NK-92 (cell line): Measurements from ENCODE around the gene NFIB.

Experiments used
- DNase-seq: peaks from one replicate; lab custom pipeline; 2025; ENCODE audit not compliant: unreplicated experiment; lab: John Stamatoyannopoulos, UW

Gene NFIB

GRCh38 chr9:14084867-14085266, 229.1 kb downstream of the NFIB start:
- no peak for DNase-seq

GRCh38 chr9:14083366-14083765, 230.6 kb downstream of the NFIB start:
- no peak for DNase-seq

DNA sequence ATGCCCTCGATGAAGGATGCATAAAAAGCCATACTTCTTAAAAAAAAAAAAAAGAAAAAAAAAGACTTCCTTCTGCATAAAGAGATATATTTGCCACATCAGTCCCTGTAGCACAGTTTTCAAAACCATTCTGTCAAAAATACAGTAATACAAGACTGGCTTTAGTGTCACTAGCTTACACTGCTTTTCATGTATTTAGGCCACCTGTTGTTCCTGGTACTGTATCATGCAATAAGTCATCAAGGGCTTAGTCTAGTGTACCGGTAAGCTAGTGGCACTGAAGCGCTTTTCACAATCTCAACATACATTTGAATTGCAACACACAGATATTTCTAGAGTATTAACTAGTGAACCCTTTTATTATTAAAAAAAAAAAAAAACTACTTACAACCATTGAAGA, 231.2 kb downstream of the NFIB start:
- DNase-seq: no peak

- DNase-seq: no peak
These were observed 232.2 kb downstream of the NFIB start for GRCh38 chr9:14081745-14082144.

DNA sequence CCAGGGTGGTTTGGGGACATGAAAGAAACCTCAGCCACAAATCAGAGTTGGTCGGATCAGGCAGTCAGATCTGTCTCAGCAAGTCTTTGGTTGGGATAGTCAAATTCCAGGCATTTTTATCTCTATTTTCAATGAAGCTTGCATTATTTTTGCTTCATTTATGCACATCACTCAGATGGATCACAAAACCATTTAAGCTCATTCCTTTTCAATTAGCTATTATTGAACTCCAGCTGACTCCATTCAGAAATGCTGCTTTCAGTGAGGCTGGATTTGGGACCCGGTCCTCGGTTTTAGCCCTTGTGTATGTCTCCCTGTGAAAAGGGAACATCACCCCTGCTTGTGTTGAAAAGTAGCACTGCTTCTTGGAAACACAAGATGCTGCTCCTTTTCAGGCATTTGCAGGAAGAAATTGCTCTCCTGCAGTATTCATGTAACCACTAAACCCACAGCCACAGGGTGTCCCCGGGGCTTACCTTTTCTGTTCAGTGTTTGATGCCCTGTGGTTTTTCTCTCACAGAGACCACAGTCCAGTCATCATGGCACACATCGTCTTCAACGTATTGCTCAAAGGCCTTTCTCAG, 232.9 kb downstream of the NFIB start:
- DNase-seq: no peak

DNA sequence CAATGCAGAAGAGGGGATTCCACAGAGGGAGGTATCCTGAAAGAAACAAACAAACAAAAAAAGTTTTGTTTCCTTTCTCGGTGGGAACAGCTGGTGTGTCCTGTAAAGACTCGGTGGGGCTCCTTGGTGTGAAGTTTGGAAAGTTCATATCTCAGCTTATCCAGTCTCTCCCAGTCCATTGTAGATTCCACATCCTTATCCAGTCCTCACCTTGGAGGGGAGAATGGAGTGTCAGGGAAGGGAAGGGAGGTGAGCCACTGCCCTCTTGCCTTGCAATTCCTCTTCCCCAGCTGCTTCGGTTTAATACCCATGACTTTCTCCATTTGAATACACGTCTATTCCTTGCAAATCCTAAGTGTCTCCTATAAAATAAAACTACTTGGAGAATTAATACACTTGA, 234.5 kb downstream of the NFIB start:
- no peak for DNase-seq

GRCh38 chr9:14077672-14078071, 236.3 kb downstream of the NFIB start:
- DNase-seq: no peak

- no peak for DNase-seq
These were observed 238.7 kb downstream of the NFIB start for GRCh38 chr9:14075218-14075617.

GRCh38 chr9:14072850-14073249, 241.1 kb downstream of the NFIB start:
- no peak for DNase-seq

DNA sequence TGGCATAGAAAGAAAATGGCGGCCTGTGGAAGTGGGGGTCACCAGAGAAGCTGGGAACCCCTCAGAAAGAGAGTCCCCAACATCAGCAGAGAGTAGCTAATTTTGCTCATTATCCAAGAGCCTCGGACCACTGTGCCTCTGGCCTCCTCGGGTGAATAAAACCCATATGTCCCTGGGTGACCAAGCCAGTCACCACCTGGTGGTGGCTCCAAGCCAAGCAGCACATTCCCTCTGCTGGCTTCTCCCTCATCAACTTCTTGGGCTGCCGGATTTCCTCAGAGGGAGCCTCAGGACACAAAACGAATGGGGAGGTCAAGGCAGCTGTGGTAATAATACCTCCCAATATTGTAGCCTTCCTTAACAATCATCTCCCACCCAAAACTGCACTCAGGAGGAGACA, 242.5 kb downstream of the NFIB start:
- no peak for DNase-seq

DNA sequence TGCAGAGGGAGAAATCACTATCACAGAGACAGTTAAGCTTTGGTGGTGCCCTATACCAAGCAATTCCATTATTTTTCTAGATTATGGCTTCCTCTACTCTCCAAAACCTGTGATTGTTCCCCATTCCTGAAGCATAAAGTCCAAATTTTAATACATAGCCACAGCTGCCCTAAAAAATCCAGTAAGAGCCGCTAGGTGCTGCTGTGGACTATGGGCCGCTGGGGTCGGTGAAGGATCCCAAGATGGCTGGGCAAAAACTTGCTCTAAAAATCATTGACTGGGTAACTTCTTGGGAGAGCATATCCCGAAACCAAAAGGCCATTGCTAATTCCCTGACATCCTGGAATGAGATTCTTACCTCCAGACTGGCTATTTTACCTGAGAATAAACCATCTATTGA, 245.3 kb downstream of the NFIB start:
- DNase-seq: no peak

DNA sequence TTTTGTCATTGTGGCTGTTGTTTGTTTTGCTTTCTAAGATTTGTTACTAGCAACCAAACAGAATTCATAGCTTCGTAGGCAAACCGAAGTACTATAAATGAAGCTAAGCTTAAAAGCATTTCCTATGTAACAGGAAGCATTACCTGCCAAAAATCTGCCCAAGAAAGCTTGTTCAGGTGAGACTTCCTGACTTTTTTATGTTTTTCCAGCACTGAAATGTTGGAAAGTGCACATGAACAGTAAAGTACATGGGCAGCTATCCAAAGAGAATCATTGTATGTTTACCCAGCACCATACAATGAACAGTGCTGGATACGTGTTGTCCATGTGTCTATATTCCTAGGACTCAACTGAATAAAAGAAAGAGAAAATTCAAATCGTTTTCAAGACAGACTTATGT, 247.1 kb downstream of the NFIB start:
- no peak for DNase-seq

- DNase-seq: no peak
These were observed 247.9 kb downstream of the NFIB start for GRCh38 chr9:14066032-14066431.

DNA sequence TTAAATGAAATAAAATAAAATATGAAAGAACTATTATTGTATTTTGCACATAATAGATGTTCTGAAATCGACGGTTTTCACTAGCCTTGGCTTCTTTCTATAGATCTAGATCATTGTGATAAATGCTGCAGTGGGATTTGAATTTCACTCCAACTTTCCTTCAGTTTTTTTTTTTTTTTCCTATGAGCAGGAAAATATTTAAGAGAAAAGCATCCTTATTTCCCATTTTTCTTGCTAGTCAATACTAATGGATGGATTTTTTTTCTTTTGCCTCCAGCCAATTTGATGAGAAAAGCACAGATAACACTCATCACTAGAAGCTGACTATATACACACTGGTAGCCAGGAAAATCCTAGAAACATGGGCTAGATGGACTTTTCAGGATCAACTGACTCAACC, 249.0 kb downstream of the NFIB start:
- DNase-seq: no peak

- no peak for DNase-seq
These were observed 250.2 kb downstream of the NFIB start for GRCh38 chr9:14063756-14064155.

GRCh38 chr9:14062586-14063221, 251.2 kb downstream of the NFIB start:
- no peak for DNase-seq

- no peak for DNase-seq
These were observed 251.9 kb downstream of the NFIB start for GRCh38 chr9:14061936-14062585.

- DNase-seq: no peak
These were observed 255.6 kb downstream of the NFIB start for GRCh38 chr9:14058325-14058688.

GRCh38 chr9:14057368-14058324, 256.3 kb downstream of the NFIB start:
- DNase-seq: no peak

DNA sequence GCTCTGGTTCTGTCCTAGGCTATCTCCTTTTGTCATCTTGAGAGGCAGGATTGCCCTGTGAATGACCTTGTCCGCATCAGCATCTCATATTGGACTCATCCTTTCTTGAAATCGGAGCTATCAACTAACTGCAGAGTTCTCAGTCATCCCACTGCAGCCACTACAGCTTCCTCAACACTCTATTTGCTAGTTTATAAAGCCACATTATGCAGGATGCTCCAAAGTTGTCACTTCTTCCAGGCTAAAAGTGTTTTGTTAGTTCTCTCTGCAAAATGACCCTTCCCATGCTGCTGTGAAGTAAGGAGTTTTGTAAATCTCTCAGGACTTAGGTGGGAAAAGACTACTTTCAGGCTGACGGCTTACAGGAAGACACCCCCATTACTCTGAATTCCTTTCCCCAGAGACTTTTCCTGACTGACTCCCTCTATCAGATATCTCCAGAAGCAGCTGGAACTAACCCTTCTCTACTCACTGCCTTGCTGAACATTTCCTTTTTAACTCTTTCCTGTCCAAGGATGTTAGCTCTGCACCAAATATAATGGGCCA, 257.6 kb downstream of the NFIB start:
- DNase-seq: no peak

DNA sequence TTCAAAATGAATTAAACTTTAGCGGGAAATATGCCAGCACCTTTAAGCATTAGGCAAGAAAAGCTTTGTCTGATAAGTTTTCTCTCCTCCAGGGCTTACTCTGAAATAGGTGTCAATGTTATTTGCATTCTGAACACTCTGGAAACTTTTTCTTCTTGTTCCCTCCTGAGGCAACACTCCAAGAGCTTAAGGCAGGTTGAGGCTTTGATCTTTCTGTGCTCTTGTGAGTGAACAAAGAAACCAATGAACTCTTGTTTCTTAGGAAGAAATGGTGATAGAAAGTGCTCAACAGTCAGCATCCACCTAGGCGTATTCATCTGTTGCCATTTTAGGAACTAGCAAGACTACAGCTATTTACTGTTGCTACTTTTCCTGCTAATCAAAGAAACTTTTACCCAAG, 259.8 kb downstream of the NFIB start:
- no peak for DNase-seq
